NCI-H2227 (cell line): Measurements from ENCODE around the gene ST6GALNAC3.
"Not testable (repeated sequence)": the region's sequence is repeated elsewhere in the genome, so short reads cannot be mapped to it uniquely, and the experiment has no call there.

ENCODE experiments used
- DNase-seq: peaks from one replicate; lab custom pipeline; 2025; ENCODE audit not compliant: unreplicated experiment; lab: John Stamatoyannopoulos, UW

ST6GALNAC3 gene

GRCh38 chr1:76238094-76238628 lies 163.6 kb downstream of the ST6GALNAC3 start:
- no peak for DNase-seq

- peak; percentile 13 for DNase-seq
Observed at GRCh38 chr1:76239470-76239918, 164.9 kb downstream of the ST6GALNAC3 start.

GRCh38 chr1:76240316-76240715 lies 165.8 kb downstream of the ST6GALNAC3 start:
- peak; percentile 11 for DNase-seq

GRCh38 chr1:76242587-76242986 lies 168.0 kb downstream of the ST6GALNAC3 start:
- DNase-seq, result not testable (repeated sequence)

- DNase-seq, result peak; percentile 19
Observed at GRCh38 chr1:76247261-76247852, 172.8 kb downstream of the ST6GALNAC3 start.

- no peak for DNase-seq
Observed at GRCh38 chr1:76250271-76250670, 175.7 kb downstream of the ST6GALNAC3 start.

GRCh38 chr1:76252431-76252830 lies 177.9 kb downstream of the ST6GALNAC3 start:
- DNase-seq, result no peak

GRCh38 chr1:76254104-76255030 lies 179.8 kb downstream of the ST6GALNAC3 start:
- peak; percentile 21 for DNase-seq

GRCh38 chr1:76256289-76257223 lies 182.0 kb downstream of the ST6GALNAC3 start:
- peak; percentile 61 for DNase-seq

- no peak for DNase-seq
Observed at GRCh38 chr1:76257823-76258222, 183.3 kb downstream of the ST6GALNAC3 start.

GRCh38 chr1:76259270-76259669 lies 184.7 kb downstream of the ST6GALNAC3 start:
- no peak for DNase-seq

- no peak for DNase-seq
Observed at GRCh38 chr1:76260279-76260678, 185.7 kb downstream of the ST6GALNAC3 start.

- no peak for DNase-seq
Observed at GRCh38 chr1:76262601-76263000, 188.1 kb downstream of the ST6GALNAC3 start.

- DNase-seq, result no peak
Observed at GRCh38 chr1:76264642-76265041, 190.1 kb downstream of the ST6GALNAC3 start.

- no peak for DNase-seq
Observed at GRCh38 chr1:76266762-76267161, 192.2 kb downstream of the ST6GALNAC3 start.

- DNase-seq, result no peak
Observed at GRCh38 chr1:76267631-76268030, 193.1 kb downstream of the ST6GALNAC3 start.

GRCh38 chr1:76268341-76268740 lies 193.8 kb downstream of the ST6GALNAC3 start:
- no peak for DNase-seq

- peak; percentile 29 for DNase-seq
Observed at GRCh38 chr1:76269155-76269554, 194.6 kb downstream of the ST6GALNAC3 start.

- DNase-seq, result no peak
Observed at GRCh38 chr1:76274302-76274701, 199.8 kb downstream of the ST6GALNAC3 start.

- DNase-seq, result no peak
Observed at GRCh38 chr1:76274718-76275117, 200.2 kb downstream of the ST6GALNAC3 start.

GRCh38 chr1:76278711-76279100 lies 204.2 kb downstream of the ST6GALNAC3 start:
- DNase-seq, result no peak
